Measurements from ENCODE around the gene FAM200A. TPM values are rescaled to one million over a fixed set of nuclear protein-coding genes. Genes with fewer than 3 reads are reported as not detected.
A peak's percentile ranks its signal among the peaks of the same experiment; 100 is the strongest.
"Not testable (repeated sequence)": the region's sequence is repeated elsewhere in the genome, so short reads cannot be mapped to it uniquely, and the experiment has no call there.

The FAM200A gene
- total and polyA plus RNA-seq, 2 donors = 4.4 to 14.8 TPM

DNA sequence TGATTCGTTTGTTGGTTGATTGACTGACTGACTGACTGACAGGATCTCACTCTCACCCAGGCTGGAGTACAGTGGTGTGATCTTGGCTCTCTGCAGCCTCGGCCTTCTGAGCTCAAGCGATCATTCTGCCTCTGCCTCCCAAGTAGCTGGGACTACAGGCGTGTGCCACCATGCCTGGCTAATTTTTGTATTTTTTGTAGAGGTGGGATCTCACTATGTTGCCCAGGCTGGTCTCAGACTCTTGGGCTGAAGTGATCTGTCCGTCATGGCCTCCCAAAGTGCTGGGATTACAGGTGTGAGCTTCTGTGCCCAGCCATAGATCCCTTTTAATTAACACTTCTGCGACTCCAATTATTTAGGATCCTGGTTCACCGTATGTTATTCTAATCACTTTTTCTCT lies 16.9 kb upstream of the FAM200A start:
- not testable (repeated sequence) for H3K4me1 ChIP-seq (ENCODE audit: insufficient read depth); H3K36me3 ChIP-seq (ENCODE audit: insufficient read depth); H3K4me3 ChIP-seq (ENCODE audit: low read depth, low read length); DNase-seq (ENCODE audit: extremely low spot score); H3K27ac ChIP-seq (ENCODE audit: low read depth)
- WGBS = 97% methylated on average over 7 of the region's 7 CpGs

GRCh38 chr7:99563650-99564049 lies 11.7 kb upstream of the FAM200A start:
- Histone ChIP-seq H3K4me3 (ENCODE audit: low read depth, low read length) (no peak overlapping the region), H3K4me1 (ENCODE audit: insufficient read depth) (peaks cover 2% of the 10 kb centered on the region), H3K36me3 (ENCODE audit: insufficient read depth) (peaks cover 4% of the 10 kb centered on the region), H3K27ac (ENCODE audit: low read depth) (no peak overlapping the region)
- no peak for DNase-seq (ENCODE audit: extremely low spot score)
- WGBS = 89% methylated on average over 10 of the region's 10 CpGs

DNA sequence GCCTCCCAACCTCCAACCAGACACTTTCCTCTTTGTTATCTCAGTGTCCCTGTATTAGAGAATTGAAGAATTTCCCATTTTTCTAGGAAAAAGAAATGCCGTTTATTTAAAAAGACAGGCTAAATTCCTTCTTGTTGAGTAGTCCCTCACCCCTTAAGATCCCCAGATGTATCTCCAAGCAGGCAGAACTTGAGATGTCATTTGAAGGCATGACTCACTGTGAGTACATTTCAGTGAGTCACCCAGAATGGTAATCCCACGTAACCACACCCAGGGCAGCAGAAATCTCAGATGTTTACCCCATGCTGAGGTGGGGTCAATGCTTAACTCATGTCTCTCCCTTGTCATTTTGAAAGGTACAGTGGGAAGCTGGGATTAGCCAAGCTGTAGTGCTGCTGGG lies 10.9 kb upstream of the FAM200A start:
- Histone ChIP-seq H3K27ac (ENCODE audit: low read depth) (no peak overlapping the region), H3K36me3 (ENCODE audit: insufficient read depth) (peaks cover 4% of the 10 kb centered on the region), H3K4me3 (ENCODE audit: low read depth, low read length) (no peak overlapping the region), H3K4me1 (ENCODE audit: insufficient read depth) (peaks cover 2% of the 10 kb centered on the region)
- WGBS = 24% methylated on average over 2 of the region's 2 CpGs
- DNase-seq (ENCODE audit: extremely low spot score) = no peak

- DNase-seq (ENCODE audit: extremely low spot score) = no peak
- H3K4me1 ChIP-seq (ENCODE audit: insufficient read depth) = peaks cover 2% of the 10 kb centered on the region
- WGBS = 80% methylated on average over 9 of the region's 9 CpGs
- H3K27ac ChIP-seq (ENCODE audit: low read depth) = peak overlapping the region; percentile 16
- H3K4me3 ChIP-seq (ENCODE audit: low read depth, low read length) = no peak overlapping the region
- peaks cover 4% of the 10 kb centered on the region for H3K36me3 ChIP-seq (ENCODE audit: insufficient read depth)
Observed at GRCh38 chr7:99562114-99562784, 10.3 kb upstream of the FAM200A start.

GRCh38 chr7:99561737-99562051 lies 9.8 kb upstream of the FAM200A start:
- Histone ChIP-seq H3K4me3 (ENCODE audit: low read depth, low read length) (no peak overlapping the region), H3K4me1 (ENCODE audit: insufficient read depth) (peaks cover 2% of the 10 kb centered on the region), H3K36me3 (ENCODE audit: insufficient read depth) (peaks cover 4% of the 10 kb centered on the region), H3K27ac (ENCODE audit: low read depth) (no peak overlapping the region)
- 92% methylated on average over 2 of the region's 2 CpGs for WGBS
- no peak for DNase-seq (ENCODE audit: extremely low spot score)

- DNase-seq (ENCODE audit: extremely low spot score) = no peak
- Histone ChIP-seq H3K4me3 (ENCODE audit: low read depth, low read length) (no peak overlapping the region), H3K4me1 (ENCODE audit: insufficient read depth) (peaks cover 2% of the 10 kb centered on the region), H3K36me3 (ENCODE audit: insufficient read depth) (peaks cover 4% of the 10 kb centered on the region), H3K27ac (ENCODE audit: low read depth) (no peak overlapping the region)
- 88% methylated on average over 7 of the region's 7 CpGs for WGBS
Observed at GRCh38 chr7:99560834-99561736, 9.2 kb upstream of the FAM200A start.

DNA sequence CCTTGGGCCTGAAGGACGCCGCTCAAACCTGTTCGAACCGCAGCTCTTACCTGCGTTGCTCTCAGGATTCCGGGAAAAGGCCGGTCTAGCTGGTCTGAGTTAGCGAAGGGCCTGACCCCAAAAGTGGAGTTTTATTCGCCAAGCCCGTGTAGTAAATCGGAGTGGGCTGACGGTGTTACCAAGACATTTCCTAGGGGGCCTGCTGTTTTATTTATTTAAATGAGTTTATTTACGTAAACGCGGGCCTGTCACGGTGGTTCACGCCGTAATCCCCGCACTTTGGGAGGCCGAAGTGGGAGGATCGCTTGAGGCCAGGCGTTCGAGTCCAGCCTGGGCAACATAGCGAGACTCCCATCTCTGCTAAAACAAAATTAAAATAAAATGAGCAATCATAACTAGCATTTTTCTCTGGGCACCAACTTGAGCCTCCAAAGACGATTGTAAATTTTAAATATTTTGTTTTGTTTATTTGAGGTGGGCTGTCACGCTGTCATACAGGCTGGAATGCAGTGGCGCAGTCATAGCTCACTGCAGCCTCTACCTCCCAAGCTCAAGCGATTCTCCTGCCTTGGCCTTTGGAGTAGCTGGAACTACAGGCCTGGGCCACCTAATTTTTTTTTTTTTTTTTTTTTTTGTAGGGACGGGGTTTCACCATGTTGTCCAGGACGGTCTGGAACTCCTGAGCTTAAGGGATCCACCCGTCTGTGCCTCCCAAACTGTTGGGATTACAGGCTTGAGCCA lies 7.4 kb upstream of the FAM200A start:
- Histone ChIP-seq H3K27ac (ENCODE audit: low read depth) (peak overlapping the region; percentile 97), H3K4me1 (ENCODE audit: insufficient read depth) (peaks cover 2% of the 10 kb centered on the region), H3K4me3 (ENCODE audit: low read depth, low read length) (peak overlapping the region; percentile 87), H3K36me3 (ENCODE audit: insufficient read depth) (peaks cover 4% of the 10 kb centered on the region)
- WGBS = 22% methylated on average over 31 of the region's 31 CpGs
- DNase-seq (ENCODE audit: extremely low spot score) = no peak

DNA sequence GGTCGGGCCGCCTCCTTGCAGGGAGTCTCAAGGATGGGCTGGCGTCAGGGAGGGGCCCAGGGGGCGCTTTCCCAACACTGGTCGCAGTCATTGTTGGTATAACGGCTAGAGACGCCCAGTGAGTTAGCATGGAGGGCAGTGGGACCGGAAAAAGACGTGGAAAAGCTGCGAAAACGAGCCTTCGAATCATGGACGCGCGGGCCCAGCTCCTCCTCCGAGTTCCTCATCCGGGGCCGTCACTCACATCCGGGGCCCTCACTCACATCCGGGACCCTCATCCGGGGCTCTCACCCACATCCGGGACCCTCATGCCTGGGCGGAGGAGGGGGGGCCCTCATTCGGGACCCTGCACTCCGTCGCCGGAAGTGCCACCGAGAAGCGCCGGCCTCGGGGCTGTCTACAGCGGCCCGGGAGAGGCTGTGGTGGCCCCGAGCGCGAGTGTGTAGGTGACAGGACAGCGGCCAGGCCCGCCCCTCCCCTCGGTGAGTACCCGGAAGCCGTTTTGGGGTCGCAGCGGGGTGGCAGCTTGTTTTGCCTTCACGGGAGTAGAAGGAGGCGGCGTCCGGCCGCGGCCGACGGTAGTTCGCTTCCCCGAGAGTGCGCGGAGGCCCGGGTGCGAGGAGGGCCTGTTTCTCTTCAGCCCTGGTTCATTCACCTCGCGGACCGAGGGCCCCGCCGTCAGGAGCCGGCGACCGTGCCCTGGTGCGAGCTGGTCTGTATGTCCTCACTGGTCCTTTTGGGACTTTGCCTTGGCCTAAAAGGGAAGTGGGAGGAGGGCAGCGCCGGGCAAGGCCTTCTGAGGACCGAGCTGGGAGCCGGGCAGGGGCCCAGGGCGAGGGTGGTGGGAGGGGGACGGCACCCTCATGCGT lies 6.6 kb upstream of the FAM200A start, which contains the start of gene ZNF655:
Gene ZNF655 (plus strand): TSS at position 337 of the 869 bp plus-strand sequence. CDS start 1,918 bp downstream, outside the sequence.
- Histone ChIP-seq H3K4me3 (ENCODE audit: low read depth, low read length) (peak within 1 kb of the TSS; percentile 87), H3K4me1 (ENCODE audit: insufficient read depth) (peaks cover 2% of the 10 kb centered on the region), H3K36me3 (ENCODE audit: insufficient read depth) (peaks cover 3% of the 10 kb centered on the region), H3K27ac (ENCODE audit: low read depth) (peak within 1 kb of the TSS; percentile 97)
- DNase-seq (ENCODE audit: extremely low spot score) = peak; percentile 86
- under 1% methylated on average over 73 of the region's 73 CpGs for WGBS

DNA sequence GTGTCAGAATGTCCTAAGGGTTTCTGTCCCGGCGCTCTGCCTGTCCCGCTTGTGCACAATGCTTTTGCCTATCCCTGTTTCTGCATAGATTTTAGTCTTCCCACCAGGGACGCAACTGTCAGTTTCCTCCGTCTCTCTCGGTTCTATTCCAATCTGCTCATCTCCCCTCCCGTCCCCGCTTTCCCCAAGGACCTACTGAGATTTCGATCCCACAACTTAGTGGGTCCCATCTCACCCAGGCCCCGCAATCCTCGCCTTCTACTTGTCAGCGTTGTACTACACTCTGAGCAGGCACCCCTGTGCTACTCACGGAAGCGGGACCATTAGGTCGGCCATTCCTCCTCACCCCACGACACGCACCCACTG lies 6.0 kb upstream of the FAM200A start:
- under 1% methylated on average over 17 of the region's 17 CpGs for WGBS
- Histone ChIP-seq H3K4me3 (ENCODE audit: low read depth, low read length) (peak overlapping the region; percentile 87), H3K4me1 (ENCODE audit: insufficient read depth) (peaks cover 2% of the 10 kb centered on the region), H3K36me3 (ENCODE audit: insufficient read depth) (peaks cover 3% of the 10 kb centered on the region), H3K27ac (ENCODE audit: low read depth) (peak overlapping the region; percentile 97)
- DNase-seq (ENCODE audit: extremely low spot score) = no peak

DNA sequence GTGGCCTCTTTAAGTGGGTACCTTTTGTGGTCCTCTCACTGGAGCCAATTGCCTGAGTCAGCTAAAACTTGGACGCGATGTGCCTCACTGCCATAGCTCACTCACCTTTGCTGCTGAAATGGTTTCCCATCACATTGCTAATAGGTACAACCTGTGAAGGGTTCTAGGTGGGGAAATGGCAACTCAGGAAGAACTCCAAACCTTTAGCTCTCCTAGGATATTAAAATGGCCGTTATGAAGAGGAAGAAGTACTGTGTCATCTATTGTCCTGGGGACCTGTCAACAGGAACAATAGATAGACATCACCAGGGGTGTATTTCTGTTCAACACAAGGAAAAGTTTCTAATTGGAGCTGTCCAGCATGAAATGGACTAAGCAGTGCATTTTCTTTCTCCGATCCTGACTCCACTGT lies 5.3 kb upstream of the FAM200A start:
- H3K4me1 ChIP-seq (ENCODE audit: insufficient read depth) = peaks cover 2% of the 10 kb centered on the region
- no peak for DNase-seq (ENCODE audit: extremely low spot score)
- no peak overlapping the region for H3K4me3 ChIP-seq (ENCODE audit: low read depth, low read length)
- peaks cover 3% of the 10 kb centered on the region for H3K36me3 ChIP-seq (ENCODE audit: insufficient read depth)
- H3K27ac ChIP-seq (ENCODE audit: low read depth) = no peak overlapping the region
- 80% methylated on average over 4 of the region's 4 CpGs for WGBS

GRCh38 chr7:99554939-99555338 lies 3.0 kb upstream of the FAM200A start:
- DNase-seq (ENCODE audit: extremely low spot score) = no peak
- Histone ChIP-seq H3K36me3 (ENCODE audit: insufficient read depth) (no peaks in the 10 kb centered on the region), H3K4me1 (ENCODE audit: insufficient read depth) (peaks cover 2% of the 10 kb centered on the region), H3K27ac (ENCODE audit: low read depth) (no peak overlapping the region), H3K4me3 (ENCODE audit: low read depth, low read length) (no peak overlapping the region)
- WGBS = 66% methylated on average over 2 of the region's 2 CpGs

DNA sequence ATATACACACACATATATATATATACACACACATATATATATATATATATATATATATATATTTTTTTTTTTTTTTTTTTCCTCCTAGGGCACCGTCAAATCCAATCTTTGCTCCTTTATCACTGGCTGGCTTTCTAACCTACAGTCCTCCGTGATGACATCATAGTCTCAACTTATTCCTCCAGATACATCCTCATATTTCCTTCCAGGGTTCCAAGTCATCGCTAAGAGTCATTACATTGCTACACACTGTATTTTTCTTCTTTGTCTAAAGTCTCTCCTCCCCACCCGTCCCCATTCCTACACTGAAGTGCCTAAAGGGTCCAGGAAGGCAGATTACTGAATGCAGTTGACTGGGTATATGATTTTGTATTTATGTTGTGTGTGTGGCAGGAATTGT lies 1.1 kb upstream of the FAM200A start:
- Histone ChIP-seq H3K4me3 (ENCODE audit: low read depth, low read length) (no peak overlapping the region), H3K27ac (ENCODE audit: low read depth) (no peak overlapping the region), H3K36me3 (ENCODE audit: insufficient read depth) (peaks cover 2% of the 10 kb centered on the region), H3K4me1 (ENCODE audit: insufficient read depth) (no peaks in the 10 kb centered on the region)
- no peak for DNase-seq (ENCODE audit: extremely low spot score)
- WGBS = 91% methylated on average over 4 of the region's 4 CpGs

DNA sequence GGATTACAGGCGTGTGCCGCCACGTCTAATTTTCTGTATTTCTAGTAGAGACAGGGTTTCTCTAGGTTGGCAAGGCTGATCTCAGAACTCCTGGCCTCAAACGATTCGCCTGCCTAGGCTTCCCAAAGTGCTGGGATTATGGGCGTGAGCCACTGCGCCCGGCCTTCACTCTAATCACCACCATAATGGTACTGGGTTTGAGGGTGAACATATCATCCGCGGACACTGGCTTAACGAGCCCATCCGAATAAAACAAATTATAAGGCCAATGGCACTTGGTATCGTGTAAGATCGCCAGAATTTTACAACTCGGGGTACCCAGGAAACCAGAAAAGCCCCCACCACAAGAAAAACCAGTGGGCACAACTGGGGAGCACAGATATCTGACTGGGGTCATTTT lies 580 bp downstream of the FAM200A start:
- WGBS = 9% methylated on average over 15 of the region's 15 CpGs
- no peaks in the 10 kb centered on the region for H3K4me1 ChIP-seq (ENCODE audit: insufficient read depth)
- H3K4me3 ChIP-seq (ENCODE audit: low read depth, low read length) = peak overlapping the region; percentile 92
- H3K36me3 ChIP-seq (ENCODE audit: insufficient read depth) = peaks cover 3% of the 10 kb centered on the region
- no peak overlapping the region for H3K27ac ChIP-seq (ENCODE audit: low read depth)
- no peak for DNase-seq (ENCODE audit: extremely low spot score)
